IMR-90 (cell line): Measurements from ENCODE around the gene TMEM14C. TPM values are rescaled to one million over a fixed set of nuclear protein-coding genes. Genes with fewer than 3 reads are reported as not detected.

Experiments
- ATAC-seq: fragments of 200-7000 bp; cut with Tn5 transposase; 2 replicates; pipeline ENCODE4 v1.9.1; 2020; ENCODE audit warnings: low read depth, mild to moderate bottlenecking, moderate library complexity
- BruUV-seq: library from RNA; stranded (reverse); fragments of 400-500 nt; replicated peaks from 2 replicates; lab custom pipeline; 2021; lab: Mats Ljungman, UMichigan
- CTCF ChIA-PET: fragments of 300-600 bp; formaldehyde crosslinking; extraction: SDS; loops from one replicate; lab custom pipeline; 2021; ENCODE audit warnings: antibody characterized with exemption; lab: Yijun Ruan, JAX
- POLR2A ChIA-PET: fragments of 300-600 bp; sonication (Branson Sonifier 250); formaldehyde crosslinking; loops from one replicate; lab custom pipeline; 2022; ENCODE audit warnings: antibody characterized with exemption; ENCODE audit not compliant: unreplicated experiment; lab: Charles Lee
- DNase-seq: peaks from one replicate; pipeline ENCODE4 v3.0.0; 2013
- H2AFZ ChIP-seq: replicated peaks from 2 replicates; pipeline ENCODE3; 2013; ENCODE audit warnings: low read length, mild to moderate bottlenecking; ENCODE audit not compliant: poor library complexity
- H2AK5ac ChIP-seq: 2 replicates; pipeline ENCODE4 v1.6.1; 2013; ENCODE audit warnings: low read depth, low read length, inconsistent platforms
- H2AK9ac ChIP-seq: replicated peaks from 2 replicates; pipeline ENCODE3; 2013; ENCODE audit warnings: mild to moderate bottlenecking, low read depth, low read length, moderate library complexity; ENCODE audit not compliant: poor library complexity
- H2BK120ac ChIP-seq: 2 replicates; pipeline ENCODE4 v1.6.1; 2013; ENCODE audit warnings: low read depth, low read length, inconsistent platforms
- H2BK15ac ChIP-seq: 3 replicates; pipeline ENCODE4 v1.6.1; 2013; ENCODE audit warnings: low read depth, low read length, inconsistent platforms
- H2BK20ac ChIP-seq: 2 replicates; pipeline ENCODE4 v1.6.1; 2013; ENCODE audit warnings: low read depth, mild to moderate bottlenecking, inconsistent platforms, low read length, moderate library complexity
- H2BK5ac ChIP-seq: 2 replicates; pipeline ENCODE4 v1.6.1; 2013; ENCODE audit warnings: mild to moderate bottlenecking, low read depth, low read length, inconsistent platforms; ENCODE audit not compliant: poor library complexity, severe bottlenecking
- H3K14ac ChIP-seq: replicated peaks from 2 replicates; pipeline ENCODE4 v1.6.1; 2013; ENCODE audit warnings: low read depth, low read length, inconsistent platforms
- H3K18ac ChIP-seq: 2 replicates; pipeline ENCODE4 v1.6.1; 2013; ENCODE audit warnings: low read depth, low read length, control low read depth
- H3K23ac ChIP-seq: 2 replicates; pipeline ENCODE4 v1.6.1; 2013; ENCODE audit warnings: low read depth, low read length, inconsistent platforms
- H3K27ac ChIP-seq: 2 replicates; pipeline ENCODE4 v1.5.1; 2013; ENCODE audit warnings: mild to moderate bottlenecking, control low read depth, low read length; ENCODE audit not compliant: insufficient read depth
- H3K27me3 ChIP-seq: 2 replicates; pipeline ENCODE4 v1.6.1; 2013; ENCODE audit warnings: low read length; ENCODE audit not compliant: control insufficient read depth, insufficient read depth
- H3K36me3 ChIP-seq: 2 replicates; pipeline ENCODE4 v1.6.1; 2013; ENCODE audit warnings: low read length, mixed read lengths; ENCODE audit not compliant: control insufficient read depth, insufficient read depth
- H3K4ac ChIP-seq: 2 replicates; pipeline ENCODE4 v1.6.1; 2013; ENCODE audit warnings: low read depth, low read length, inconsistent platforms
- H3K4me1 ChIP-seq: 2 replicates; pipeline ENCODE4 v1.6.1; 2013; ENCODE audit warnings: low read length, mixed read lengths; ENCODE audit not compliant: control insufficient read depth, insufficient read depth
- H3K4me2 ChIP-seq: 2 replicates; pipeline ENCODE4 v1.6.1; 2013; ENCODE audit warnings: low read depth, mild to moderate bottlenecking, control low read depth, low read length, moderate library complexity
- H3K4me3 ChIP-seq: 2 replicates; pipeline ENCODE4 v1.5.1; 2013; ENCODE audit warnings: low read depth, mild to moderate bottlenecking, control low read depth, low read length, moderate library complexity; ENCODE audit not compliant: insufficient read depth
- H3K56ac ChIP-seq: 2 replicates; pipeline ENCODE4 v1.6.1; 2013; ENCODE audit warnings: low read length, inconsistent platforms; ENCODE audit not compliant: insufficient read depth; ENCODE audit errors: extremely low read depth
- H3K79me1 ChIP-seq, 2 experiments: 2 replicates each; pipeline ENCODE4 v1.6.1; 2013; ENCODE audit warnings: low read length in 2 of 2, inconsistent platforms in 1 of 2, low read depth in 1 of 2
- H3K9ac ChIP-seq: 2 replicates; pipeline ENCODE4 v1.6.1; 2013; ENCODE audit warnings: low read depth, low read length, control low read depth
- H3K9me1 ChIP-seq: 2 replicates; pipeline ENCODE4 v1.6.1; 2013; ENCODE audit warnings: low read length, inconsistent platforms; ENCODE audit not compliant: insufficient read depth
- H3K9me3 ChIP-seq: 2 replicates; pipeline ENCODE4 v1.6.1; 2013; ENCODE audit warnings: low read length; ENCODE audit not compliant: control insufficient read depth, insufficient read depth
- H4K20me1 ChIP-seq: 2 replicates; pipeline ENCODE4 v1.6.1; 2013; ENCODE audit warnings: low read length, inconsistent platforms; ENCODE audit not compliant: insufficient read depth
- H4K5ac ChIP-seq: 2 replicates; pipeline ENCODE4 v1.6.1; 2013; ENCODE audit warnings: mild to moderate bottlenecking, low read depth, low read length, control low read depth
- H4K8ac ChIP-seq, 2 experiments: 2 replicates each; pipeline ENCODE4 v1.6.1; 2013; ENCODE audit warnings: low read depth in 2 of 2, low read length in 2 of 2, control low read depth in 1 of 2, inconsistent platforms in 1 of 2
- H4K91ac ChIP-seq: 2 replicates; pipeline ENCODE4 v1.6.1; 2013; ENCODE audit warnings: low read depth, low read length, inconsistent platforms; ENCODE audit not compliant: insufficient read depth
- BHLHE40 ChIP-seq: fragments of 150-350 bp; IDR thresholded peaks from 2 replicates; pipeline ENCODE4 v1.6.1; 2016; ENCODE audit warnings: mild to moderate bottlenecking, low read depth, low read length
- CEBPB ChIP-seq: IDR thresholded peaks from 2 replicates; pipeline ENCODE4 v1.6.1; 2012; ENCODE audit warnings: low read depth, low read length, improper control_type of control experiment
- CHD1 ChIP-seq: IDR thresholded peaks from 2 replicates; pipeline ENCODE4 v1.6.1; 2012; ENCODE audit warnings: low read depth, low read length, improper control_type of control experiment
- MAFK ChIP-seq: IDR thresholded peaks from 2 replicates; pipeline ENCODE4 v1.6.1; 2012; ENCODE audit warnings: low read depth, low read length, improper control_type of control experiment
- MAZ ChIP-seq: IDR thresholded peaks from 2 replicates; pipeline ENCODE4 v1.6.1; 2012; ENCODE audit warnings: low read depth, mild to moderate bottlenecking, low read length, improper control_type of control experiment, moderate library complexity, borderline replicate concordance
- NFE2L2 ChIP-seq: fragments of 150-350 bp; IDR thresholded peaks from 2 replicates; pipeline ENCODE4 v1.6.1; 2016; ENCODE audit warnings: low read depth, mild to moderate bottlenecking, low read length
- RAD21 ChIP-seq: IDR thresholded peaks from 2 replicates; pipeline ENCODE4 v1.6.1; 2012; ENCODE audit warnings: low read length, improper control_type of control experiment
- RCOR1 ChIP-seq: IDR thresholded peaks from 2 replicates; pipeline ENCODE4 v1.6.1; 2012; ENCODE audit warnings: mild to moderate bottlenecking, low read length, improper control_type of control experiment; ENCODE audit not compliant: insufficient replicate concordance
- RFX5 ChIP-seq: IDR thresholded peaks from 2 replicates; pipeline ENCODE4 v1.8.0; 2012; ENCODE audit warnings: low read depth, mild to moderate bottlenecking, low read length, moderate library complexity
- SMC3 ChIP-seq: fragments of 150-350 bp; IDR thresholded peaks from 2 replicates; pipeline ENCODE4 v1.6.1; 2016; ENCODE audit warnings: low read depth, mild to moderate bottlenecking, antibody characterized with exemption, low read length, moderate library complexity
- WGBS, 2 experiments: methylation state at CpG; one replicate each; pipeline versions ENCODE4 v1.1.5 to v1.1.7; 2013; ENCODE audit warnings: missing lambda C conversion rate in 2 of 2; ENCODE audit not compliant: insufficient read length in 1 of 2; ENCODE audit errors: extremely low coverage in 2 of 2; 5-methylcytosine and 5-hydroxymethylcytosine counted together
- dilution Hi-C: fragments of 300-500 bp; cut with HindIII; formaldehyde crosslinking; loops from one replicate; pipeline ENCODE4 v1.14.3; 2018; ENCODE audit warnings: low sequenced_read_pairs; ENCODE audit not compliant: unreplicated experiment
- in situ Hi-C: fragments of 300-500 bp; cut with MboI; formaldehyde crosslinking; loops from 3 replicates; pipeline ENCODE4 v1.14.3; 2019; ENCODE audit warnings: low sequenced_read_pairs, inconsistent platforms, mixed read lengths
- intact Hi-C: fragments of 100-400 bp; cut with micrococcal nuclease; formaldehyde crosslinking; loops from 2 replicates; pipeline ENCODE4 v1.10.0; 2022
- polyA plus RNA-seq, 3 experiments: library from polyadenylated mRNA; depleted of rRNA; stranded (reverse); fragments of >200 nt; gene quantifications; 2 replicates each; pipeline ENCODE4 v1.2.3, GENCODE V29; 2012; ENCODE audit warnings: low replicate concordance in 1 of 3
- total RNA-seq: library from RNA; depleted of rRNA; stranded (reverse); fragments of >200 nt; gene quantifications from 2 replicates; pipeline ENCODE4 v1.2.3, GENCODE V29; 2012
- TF ChIP-seq, protein P1 (sequence below): conservative IDR thresholded peaks from 2 replicates; pipeline ENCODE4 v1.5.1; 2012; ENCODE audit warnings: mild to moderate bottlenecking, low read depth, low read length, improper control_type of control experiment
- TF ChIP-seq, protein P2 (sequence below): fragments of 150-350 bp; IDR thresholded peaks from 2 replicates; pipeline ENCODE4 v1.6.1; 2016; ENCODE audit warnings: low read depth, mild to moderate bottlenecking, low read length, moderate library complexity, borderline replicate concordance
- TF ChIP-seq, protein P3 (sequence below): fragments of 150-350 bp; IDR thresholded peaks from 2 replicates; pipeline ENCODE4 v1.6.1; 2017; ENCODE audit warnings: mild to moderate bottlenecking, antibody characterized with exemption, low read length, low read depth

Gene TMEM14C
- total and polyA plus RNA-seq, 2 of the 4 experiments (the other 2 are of a cell fraction), result 129 to 175 TPM

DNA sequence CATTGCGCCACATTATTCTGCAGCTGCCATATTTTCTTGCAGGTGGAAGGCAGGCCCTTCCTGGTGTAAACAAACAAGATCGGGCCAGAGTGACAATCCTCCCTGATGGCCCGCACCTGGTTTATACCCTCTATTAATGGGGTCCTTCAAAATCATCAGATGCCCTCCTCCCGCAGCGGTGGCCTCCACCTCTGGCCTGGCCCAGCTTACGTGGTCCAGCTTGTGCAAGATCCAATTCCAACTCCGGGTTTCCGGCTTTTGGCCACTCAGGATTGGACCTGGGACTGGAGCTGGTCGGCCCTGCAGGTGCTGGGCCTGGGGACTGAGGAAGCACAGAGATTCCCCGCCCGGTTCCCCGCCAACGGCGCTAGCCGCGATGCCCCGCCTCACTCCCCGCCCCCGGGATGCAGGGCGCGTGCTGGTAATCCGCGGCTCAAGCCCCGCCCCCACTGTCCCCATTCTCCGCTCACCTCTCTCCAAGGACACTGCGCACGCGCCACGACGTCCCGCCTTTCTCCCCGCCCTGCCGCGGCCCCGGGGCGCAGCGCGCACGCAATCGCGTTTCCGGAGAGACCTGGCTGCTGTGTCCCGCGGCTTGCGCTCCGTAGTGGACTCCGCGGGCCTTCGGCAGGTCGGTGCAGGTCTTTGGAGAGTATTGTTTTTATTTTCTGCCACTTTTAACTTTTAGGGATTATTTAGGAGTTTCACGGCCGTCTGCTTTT lies 24.5 kb downstream of the TMEM14C start, which contains the start of gene TMEM14B:
Gene TMEM14B, plus strand, starts transcription at position 555 of the 722 bp plus-strand sequence. CDS start 1,441 bp downstream, outside the sequence.
- Histone ChIP-seq H3K4ac (peak within 1 kb of the TSS; percentile 96), H3K4me1 (peaks cover 3% of the 10 kb centered on the region), H2BK15ac (no peak within 1 kb of the TSS; the same call in 2 of the 3 replicates), H2BK20ac (no peak within 1 kb of the TSS), H3K14ac (peak within 1 kb of the TSS; percentile 97), H3K56ac (peak within 1 kb of the TSS; percentile 59), H2AFZ (peak within 1 kb of the TSS; percentile 94), H4K5ac (peak within 1 kb of the TSS; percentile 87), H2BK5ac (peak within 1 kb of the TSS; percentile 75), H3K36me3 (peaks cover 13% of the 10 kb centered on the region), H3K23ac (peak within 1 kb of the TSS; percentile 97), H3K9me3 (no peaks in the 10 kb centered on the region), H2AK9ac (peak within 1 kb of the TSS; percentile 91), H3K4me2 (peak within 1 kb of the TSS; percentile 86), H3K79me1 (peaks cover 21 to 47% of the 10 kb centered on the region in 2 experiments), H3K18ac (peak within 1 kb of the TSS; percentile 67), H4K8ac (peak within 1 kb of the TSS; percentile 78 to 88), H4K20me1 (no peaks in the 10 kb centered on the region), H3K4me3 (peak within 1 kb of the TSS; percentile 94), H3K9me1 (peaks cover 3% of the 10 kb centered on the region; the same call in 1 of the 2 replicates), H3K27ac (peak within 1 kb of the TSS; percentile 79), H2BK120ac (peak within 1 kb of the TSS; percentile 53; the same call in 1 of the 2 replicates), H3K27me3 (no peaks in the 10 kb centered on the region), H4K91ac (peak within 1 kb of the TSS; percentile 80), H3K9ac (peak within 1 kb of the TSS; percentile 98), H2AK5ac (peak within 1 kb of the TSS; percentile 79)
- DNase-seq, result peak; percentile 94
- dilution Hi-C loops (no loop called here), in situ Hi-C loops (loop anchor here (25.0 kb wide), 1 partner anchor 1260 kb away; no protein-coding TSS in a partner anchor), intact Hi-C loops (loop anchor here (1.0 kb wide), 1 partner anchor 24 kb away; the partner anchor contains the start of gene TMEM14C)
- ChIA-PET CTCF (no interaction called here), POLR2A (no interaction called here)
- 4% methylated on average over 22 of the region's 52 CpGs; no CpG with 5 or more reads in 1 of the 2 experiments for WGBS, 2 experiments
- no TSS peak for BruUV-seq
- ATAC-seq, result peak; percentile 99
- TF ChIP-seq RCOR1 (no peak), CEBPB (0 out of 2 replicates have a peak, but pooled peaks have one; percentile 50), NFE2L2 (no peak), CHD1 (no peak), MAFK (no peak), SMC3 (no peak; the same call in 1 of the 2 replicates), RFX5 (no peak), MAZ (peak; percentile 93), RAD21 (no peak), BHLHE40 (peak; percentile 84; the same call in 1 of the 2 replicates)
- TF ChIP-seq, protein P1, sequence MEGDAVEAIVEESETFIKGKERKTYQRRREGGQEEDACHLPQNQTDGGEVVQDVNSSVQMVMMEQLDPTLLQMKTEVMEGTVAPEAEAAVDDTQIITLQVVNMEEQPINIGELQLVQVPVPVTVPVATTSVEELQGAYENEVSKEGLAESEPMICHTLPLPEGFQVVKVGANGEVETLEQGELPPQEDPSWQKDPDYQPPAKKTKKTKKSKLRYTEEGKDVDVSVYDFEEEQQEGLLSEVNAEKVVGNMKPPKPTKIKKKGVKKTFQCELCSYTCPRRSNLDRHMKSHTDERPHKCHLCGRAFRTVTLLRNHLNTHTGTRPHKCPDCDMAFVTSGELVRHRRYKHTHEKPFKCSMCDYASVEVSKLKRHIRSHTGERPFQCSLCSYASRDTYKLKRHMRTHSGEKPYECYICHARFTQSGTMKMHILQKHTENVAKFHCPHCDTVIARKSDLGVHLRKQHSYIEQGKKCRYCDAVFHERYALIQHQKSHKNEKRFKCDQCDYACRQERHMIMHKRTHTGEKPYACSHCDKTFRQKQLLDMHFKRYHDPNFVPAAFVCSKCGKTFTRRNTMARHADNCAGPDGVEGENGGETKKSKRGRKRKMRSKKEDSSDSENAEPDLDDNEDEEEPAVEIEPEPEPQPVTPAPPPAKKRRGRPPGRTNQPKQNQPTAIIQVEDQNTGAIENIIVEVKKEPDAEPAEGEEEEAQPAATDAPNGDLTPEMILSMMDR, result no peak
- TF ChIP-seq, protein P2, sequence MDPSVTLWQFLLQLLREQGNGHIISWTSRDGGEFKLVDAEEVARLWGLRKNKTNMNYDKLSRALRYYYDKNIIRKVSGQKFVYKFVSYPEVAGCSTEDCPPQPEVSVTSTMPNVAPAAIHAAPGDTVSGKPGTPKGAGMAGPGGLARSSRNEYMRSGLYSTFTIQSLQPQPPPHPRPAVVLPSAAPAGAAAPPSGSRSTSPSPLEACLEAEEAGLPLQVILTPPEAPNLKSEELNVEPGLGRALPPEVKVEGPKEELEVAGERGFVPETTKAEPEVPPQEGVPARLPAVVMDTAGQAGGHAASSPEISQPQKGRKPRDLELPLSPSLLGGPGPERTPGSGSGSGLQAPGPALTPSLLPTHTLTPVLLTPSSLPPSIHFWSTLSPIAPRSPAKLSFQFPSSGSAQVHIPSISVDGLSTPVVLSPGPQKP, result no peak
- TF ChIP-seq, protein P3, sequence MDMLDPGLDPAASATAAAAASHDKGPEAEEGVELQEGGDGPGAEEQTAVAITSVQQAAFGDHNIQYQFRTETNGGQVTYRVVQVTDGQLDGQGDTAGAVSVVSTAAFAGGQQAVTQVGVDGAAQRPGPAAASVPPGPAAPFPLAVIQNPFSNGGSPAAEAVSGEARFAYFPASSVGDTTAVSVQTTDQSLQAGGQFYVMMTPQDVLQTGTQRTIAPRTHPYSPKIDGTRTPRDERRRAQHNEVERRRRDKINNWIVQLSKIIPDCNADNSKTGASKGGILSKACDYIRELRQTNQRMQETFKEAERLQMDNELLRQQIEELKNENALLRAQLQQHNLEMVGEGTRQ, result peak; percentile 35; the same call in 1 of the 2 replicates
